Liver (tissue), 3 donors: ENCODE results near the gene TIE1.

ENCODE experiments used
- CTCF ChIP-seq: fragments of 150-350 bp; IDR thresholded peaks from 2 replicates; pipeline ENCODE4 v1.5.1; 2017; ENCODE audit warnings: improper control_type of control experiment, low read depth, low read length; ENCODE audit not compliant: missing input control
- GABPA ChIP-seq, 2 donors: IDR thresholded peaks in 1 of 2; conservative IDR thresholded peaks in 1 of 2; 2 replicates each; pipeline ENCODE4 v1.6.1; 2016; ENCODE audit warnings: antibody characterized with exemption in 2 of 2, mild to moderate bottlenecking in 1 of 2, moderate library complexity in 1 of 2
- JUND ChIP-seq, 2 donors: IDR thresholded peaks; 2 replicates each; pipeline ENCODE4 v1.6.1; 2016; ENCODE audit warnings: antibody characterized with exemption in 2 of 2
- NR2F2 ChIP-seq: IDR thresholded peaks from 2 replicates; pipeline ENCODE4 v1.6.1; 2016; ENCODE audit warnings: antibody characterized with exemption
- RAD21 ChIP-seq, 2 donors: IDR thresholded peaks; 2 replicates each; pipeline ENCODE4 v1.6.1; 2016; ENCODE audit warnings: antibody characterized with exemption in 2 of 2, mild to moderate bottlenecking in 2 of 2
- SP1 ChIP-seq: IDR thresholded peaks from 2 replicates; pipeline ENCODE4 v1.6.1; 2018; ENCODE audit warnings: antibody characterized with exemption, mild to moderate bottlenecking
- TAF1 ChIP-seq: conservative IDR thresholded peaks from 2 replicates; pipeline ENCODE4 v1.6.1; 2016; ENCODE audit warnings: antibody characterized with exemption, mild to moderate bottlenecking
- YY1 ChIP-seq: IDR thresholded peaks from 2 replicates; pipeline ENCODE4 v1.6.1; 2016; ENCODE audit warnings: antibody characterized with exemption, mild to moderate bottlenecking
- TF ChIP-seq, protein P1 (sequence below): IDR thresholded peaks from 2 replicates; pipeline ENCODE4 v1.6.1; 2016; ENCODE audit warnings: antibody characterized with exemption
- TF ChIP-seq, protein P2 (sequence below): IDR thresholded peaks from 2 replicates; pipeline ENCODE4 v1.6.1; 2016; ENCODE audit warnings: antibody characterized with exemption
- TF ChIP-seq, protein P3 (sequence below): IDR thresholded peaks from 2 replicates; pipeline ENCODE4 v1.6.1; 2016; ENCODE audit warnings: antibody characterized with exemption
- donor health status: healthy.
- donor health status: healthy.

- TF ChIP-seq, protein P1, sequence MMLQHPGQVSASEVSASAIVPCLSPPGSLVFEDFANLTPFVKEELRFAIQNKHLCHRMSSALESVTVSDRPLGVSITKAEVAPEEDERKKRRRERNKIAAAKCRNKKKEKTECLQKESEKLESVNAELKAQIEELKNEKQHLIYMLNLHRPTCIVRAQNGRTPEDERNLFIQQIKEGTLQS = no peak
- TF ChIP-seq CTCF = no peak
- TF ChIP-seq JUND (IDR thresholded peaks at IDR 0.05) = no peak
- TF ChIP-seq TAF1 = no peak
- TF ChIP-seq GABPA (IDR thresholded peaks at IDR 0.05 in 1 of 2, conservative IDR thresholded peaks at IDR 0.05 in 1 of 2) = no peak
- TF ChIP-seq SP1 = peak; percentile 34
- no peak for TF ChIP-seq YY1
- TF ChIP-seq, protein P2, sequence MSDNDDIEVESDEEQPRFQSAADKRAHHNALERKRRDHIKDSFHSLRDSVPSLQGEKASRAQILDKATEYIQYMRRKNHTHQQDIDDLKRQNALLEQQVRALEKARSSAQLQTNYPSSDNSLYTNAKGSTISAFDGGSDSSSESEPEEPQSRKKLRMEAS = no peak
- TF ChIP-seq RAD21 (IDR thresholded peaks at IDR 0.05) = peak in 1 of 2 donors; percentile 38
- TF ChIP-seq NR2F2 = no peak
- TF ChIP-seq, protein P3, sequence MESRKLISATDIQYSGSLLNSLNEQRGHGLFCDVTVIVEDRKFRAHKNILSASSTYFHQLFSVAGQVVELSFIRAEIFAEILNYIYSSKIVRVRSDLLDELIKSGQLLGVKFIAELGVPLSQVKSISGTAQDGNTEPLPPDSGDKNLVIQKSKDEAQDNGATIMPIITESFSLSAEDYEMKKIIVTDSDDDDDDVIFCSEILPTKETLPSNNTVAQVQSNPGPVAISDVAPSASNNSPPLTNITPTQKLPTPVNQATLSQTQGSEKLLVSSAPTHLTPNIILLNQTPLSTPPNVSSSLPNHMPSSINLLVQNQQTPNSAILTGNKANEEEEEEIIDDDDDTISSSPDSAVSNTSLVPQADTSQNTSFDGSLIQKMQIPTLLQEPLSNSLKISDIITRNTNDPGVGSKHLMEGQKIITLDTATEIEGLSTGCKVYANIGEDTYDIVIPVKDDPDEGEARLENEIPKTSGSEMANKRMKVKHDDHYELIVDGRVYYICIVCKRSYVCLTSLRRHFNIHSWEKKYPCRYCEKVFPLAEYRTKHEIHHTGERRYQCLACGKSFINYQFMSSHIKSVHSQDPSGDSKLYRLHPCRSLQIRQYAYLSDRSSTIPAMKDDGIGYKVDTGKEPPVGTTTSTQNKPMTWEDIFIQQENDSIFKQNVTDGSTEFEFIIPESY = no peak
Observed at GRCh38 chr1:43256675-43257570, 43.9 kb upstream of the TIE1 start.
